GM11168 (cell line): ENCODE measurements around the gene CD164L2.
"Not testable (repeated sequence)": the region's sequence is repeated elsewhere in the genome, so short reads cannot be mapped to it uniquely, and the experiment has no call there.

Experiments used
- in situ Hi-C: fragments of 300-500 bp; cut with MboI; formaldehyde crosslinking; loops from one replicate; pipeline ENCODE4 v1.12.0; 2022; ENCODE audit warnings: low sequenced_read_pairs; ENCODE audit not compliant: unreplicated experiment

The CD164L2 gene

GRCh38 chr1:27383039-27383605 lies at the start of gene CD164L2:
CD164L2 (minus strand) TSS chr1:27383333; CDS start chr1:27383239, 94 bp downstream.
- in situ Hi-C loops = no loop called here

- in situ Hi-C loops = not testable (repeated sequence)
Measured at GRCh38 chr1:27432725-27433124, 49.6 kb upstream of the CD164L2 start.

DNA sequence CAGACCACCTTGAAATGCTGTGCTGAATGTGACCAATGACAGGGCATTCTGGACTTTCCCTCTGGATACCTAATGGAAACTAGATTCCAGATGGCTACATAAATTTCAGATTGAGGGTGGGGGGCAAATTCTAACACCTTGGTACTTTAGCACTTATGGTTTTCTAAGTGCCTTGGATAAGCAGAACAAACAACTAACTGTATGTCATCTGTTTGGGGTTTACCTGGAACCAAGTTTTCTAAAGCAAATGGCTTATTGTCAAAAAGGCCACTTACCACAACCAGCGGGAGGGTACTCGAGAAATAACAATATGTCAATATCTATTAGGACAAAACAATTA lies 48.4 kb upstream of the CD164L2 start:
- in situ Hi-C loops = no loop called here

DNA sequence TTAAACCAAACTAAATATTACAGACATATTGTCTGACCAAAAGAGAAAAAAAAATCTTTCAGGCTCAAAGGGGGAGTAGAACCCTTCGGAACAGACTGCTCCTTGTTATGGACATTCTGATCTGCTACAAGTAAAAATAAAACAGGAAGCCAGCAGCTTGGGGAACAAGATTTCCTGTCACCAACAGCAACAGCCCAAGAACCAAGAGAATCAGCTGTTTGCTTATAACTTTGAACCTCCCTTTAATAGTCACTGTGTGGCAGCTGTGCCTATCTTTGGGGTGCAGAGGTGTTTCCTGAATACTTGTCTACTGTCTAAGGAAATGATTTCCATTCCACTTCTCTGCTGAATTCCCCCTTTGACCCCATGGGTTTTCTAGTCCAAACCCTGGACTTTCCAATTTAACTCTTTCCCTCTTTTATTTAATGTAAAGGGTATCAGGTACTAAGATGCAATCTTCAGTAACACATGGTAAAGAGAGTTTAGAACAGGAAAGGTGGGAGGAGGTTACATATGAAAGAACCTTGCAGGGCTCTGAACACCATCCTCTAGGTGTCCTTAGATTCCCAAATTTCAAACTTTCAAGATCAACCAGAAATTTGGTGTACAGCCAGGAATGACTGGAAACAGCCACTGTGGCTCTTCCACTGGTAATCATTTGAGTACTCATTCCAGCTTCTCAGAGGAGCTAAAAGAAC lies 47.9 kb upstream of the CD164L2 start:
- in situ Hi-C loops = no loop called here

- in situ Hi-C loops = no loop called here
Measured at GRCh38 chr1:27429029-27429425, 45.9 kb upstream of the CD164L2 start.

DNA sequence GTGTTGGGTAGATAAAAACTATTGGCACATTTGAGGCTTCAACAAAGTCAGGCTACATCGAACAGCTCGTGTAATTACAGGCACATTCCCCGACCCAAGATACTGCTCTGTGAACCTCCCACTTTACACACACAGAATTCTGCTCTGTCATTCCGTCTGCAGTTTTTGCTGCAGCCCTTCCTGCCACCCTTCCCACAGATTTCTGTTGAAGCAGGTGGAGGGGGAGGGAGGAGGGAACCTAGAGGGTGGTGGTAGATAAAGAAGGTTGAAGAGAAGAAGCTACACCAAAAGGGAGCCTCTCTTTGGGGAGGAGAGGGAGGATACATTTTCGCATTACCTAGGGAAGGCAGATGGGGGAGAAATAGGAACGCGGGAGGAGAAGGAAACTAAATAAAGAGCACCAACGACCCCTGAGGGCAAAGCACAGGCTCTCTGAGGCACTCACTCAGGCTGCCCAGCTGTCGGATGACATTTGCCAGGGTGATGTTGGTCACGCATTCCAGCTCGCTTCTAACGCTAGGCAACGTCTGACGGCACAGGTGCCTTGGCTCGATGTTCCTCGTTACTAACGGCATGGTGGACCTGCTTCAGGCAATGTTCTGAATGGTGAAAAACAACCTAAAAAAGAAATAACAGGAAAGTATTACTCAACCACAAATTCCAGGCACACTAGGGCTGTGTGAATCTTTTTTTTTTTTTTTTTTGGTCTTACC lies 45.3 kb upstream of the CD164L2 start:
- in situ Hi-C loops = no loop called here

- in situ Hi-C loops = no loop called here
Measured at GRCh38 chr1:27427816-27428315, 44.7 kb upstream of the CD164L2 start.

GRCh38 chr1:27427329-27427728 lies 44.2 kb upstream of the CD164L2 start:
- in situ Hi-C loops = no loop called here

GRCh38 chr1:27423709-27424108 lies 40.6 kb upstream of the CD164L2 start:
- in situ Hi-C loops = no loop called here

GRCh38 chr1:27418326-27419185 lies 35.4 kb upstream of the CD164L2 start:
- in situ Hi-C loops = no loop called here

- in situ Hi-C loops = no loop called here
Measured at GRCh38 chr1:27417713-27418112, 34.6 kb upstream of the CD164L2 start.

GRCh38 chr1:27416387-27417111 lies 33.4 kb upstream of the CD164L2 start:
- in situ Hi-C loops = no loop called here

DNA sequence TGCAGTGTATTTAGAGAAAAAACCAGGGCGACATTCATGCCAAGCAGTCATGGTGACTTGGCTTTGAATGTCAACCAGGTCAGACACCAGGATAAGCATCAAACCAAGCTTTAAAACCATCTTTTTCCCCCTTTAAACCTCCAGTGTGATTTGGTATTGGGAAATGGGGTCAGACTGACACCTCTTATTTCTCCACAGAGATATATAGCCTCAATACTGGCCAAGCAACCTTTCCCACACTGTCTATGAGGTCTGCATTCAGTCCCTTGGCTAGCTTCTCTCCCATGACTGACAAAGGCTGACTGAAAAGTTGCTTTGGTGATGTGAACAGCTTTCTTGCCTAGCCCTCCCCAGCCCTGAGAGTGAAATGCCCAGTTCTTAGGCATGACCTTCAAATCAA lies 31.0 kb upstream of the CD164L2 start:
- in situ Hi-C loops = no loop called here

DNA sequence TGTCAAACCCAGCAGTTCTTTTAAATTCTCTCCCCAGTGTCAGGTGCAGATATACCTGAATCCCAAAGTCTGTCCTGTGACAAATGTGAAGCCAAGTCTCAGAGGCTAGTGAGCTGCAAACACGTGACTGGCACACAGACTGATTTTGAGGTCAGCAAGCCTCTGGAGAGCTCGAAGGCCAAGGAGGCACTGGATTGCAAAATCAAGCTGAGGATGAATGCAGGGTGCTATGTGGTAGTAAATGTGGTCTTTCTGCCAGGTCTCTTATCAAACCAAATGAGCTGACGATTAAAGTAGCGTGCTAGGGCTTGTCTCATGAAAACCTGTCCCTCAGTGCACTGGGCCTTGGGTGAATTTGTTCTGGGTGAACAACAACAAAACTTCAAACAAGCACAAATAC lies 29.9 kb upstream of the CD164L2 start:
- in situ Hi-C loops = no loop called here

DNA sequence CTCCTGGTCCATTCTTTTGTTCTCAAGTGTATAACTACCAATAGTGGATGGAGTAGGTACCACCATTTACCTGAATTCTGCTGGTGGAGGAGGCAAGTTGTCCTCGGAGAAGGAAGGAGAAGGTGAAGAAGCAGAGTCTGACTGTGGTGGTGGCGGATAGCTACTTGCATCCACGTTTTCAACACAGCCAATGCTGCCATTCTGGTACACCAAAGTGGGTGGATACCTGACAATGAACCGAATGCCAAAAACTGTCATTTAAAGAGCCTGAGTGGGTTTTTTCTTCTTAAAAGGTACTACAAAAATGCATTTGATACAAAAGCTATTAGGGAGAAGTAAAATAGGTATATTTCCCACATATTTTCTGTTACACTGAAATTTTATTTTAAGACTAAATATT lies 29.4 kb upstream of the CD164L2 start:
- in situ Hi-C loops = no loop called here

DNA sequence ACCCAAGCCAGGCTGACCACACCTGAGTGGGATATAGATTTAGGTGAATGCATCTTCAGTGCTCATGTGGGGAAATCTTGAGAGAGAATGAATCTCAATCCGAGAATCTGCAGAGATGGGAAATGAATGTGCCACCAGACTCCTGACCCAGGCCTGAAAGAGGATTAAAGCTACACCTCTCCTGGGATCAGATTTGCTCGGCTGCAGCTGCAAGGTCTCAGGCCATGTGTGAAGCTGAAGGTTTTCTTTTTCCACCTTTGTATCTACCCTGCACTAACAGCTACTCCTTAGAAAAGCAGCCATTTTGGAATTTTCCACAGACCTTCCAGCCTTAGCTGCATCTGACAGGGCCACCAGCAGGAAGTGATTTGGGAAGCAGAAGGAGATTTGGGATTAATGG lies 27.6 kb upstream of the CD164L2 start:
- in situ Hi-C loops = no loop called here

- in situ Hi-C loops = no loop called here
Measured at GRCh38 chr1:27409669-27410068, 26.5 kb upstream of the CD164L2 start.

- in situ Hi-C loops = no loop called here
Measured at GRCh38 chr1:27408151-27408550, 25.0 kb upstream of the CD164L2 start.

- in situ Hi-C loops = not testable (repeated sequence)
Measured at GRCh38 chr1:27406791-27407190, 23.7 kb upstream of the CD164L2 start.

GRCh38 chr1:27406362-27406680 lies 23.2 kb upstream of the CD164L2 start:
- in situ Hi-C loops = no loop called here
